Left lung (tissue), 10 donors: ENCODE data around the gene GGNBP2. TPM values are rescaled to one million over a fixed set of nuclear protein-coding genes. Genes with fewer than 3 reads are reported as not detected.

ENCODE experiments used
- ATAC-seq: fragments of 200-7000 bp; cut with Tn5 transposase; one replicate; pipeline ENCODE4 v1.9.1; 2020; ENCODE audit warnings: moderate library complexity
- DNase-seq, 4 donors: peaks; one replicate each; pipeline ENCODE4 v3.0.0-alpha.2; 2013 to 2020
- H3K27ac ChIP-seq, 2 donors: fragments of 200-600 bp; sonication (generic) in 1 of 2; one replicate each; pipeline versions ENCODE4 v1.5.0 to v1.8.0; 2020 to 2021
- H3K27me3 ChIP-seq, 2 donors: fragments of 200-600 bp; sonication (generic) in 1 of 2; one replicate each; pipeline versions ENCODE4 v1.5.0 to v1.8.0; 2020 to 2021
- H3K36me3 ChIP-seq, 2 donors: fragments of 200-600 bp; sonication (generic) in 1 of 2; one replicate each; pipeline versions ENCODE4 v1.5.0 to v1.8.0; 2020 to 2021
- H3K4me1 ChIP-seq, 2 donors: fragments of 200-600 bp; one replicate each; pipeline ENCODE4 v1.8.0; 2021
- H3K4me3 ChIP-seq, 2 donors: fragments of 200-600 bp; sonication (generic) in 1 of 2; one replicate each; pipeline versions ENCODE4 v1.5.0 to v1.8.0; 2020 to 2021; ENCODE audit warnings: mild to moderate bottlenecking in 1 of 2
- H3K9me3 ChIP-seq, 2 donors: fragments of 200-600 bp; sonication (generic) in 1 of 2; one replicate each; pipeline versions ENCODE4 v1.5.0 to v1.8.0; 2020 to 2021
- intact Hi-C, 2 donors: fragments of 100-400 bp; cut with DNase I; formaldehyde crosslinking; loops; one replicate each; pipeline versions ENCODE4 v1.11.2 to v1.14.2; 2022
- polyA plus RNA-seq, 6 donors: library from polyadenylated mRNA; unstranded; fragments of 120-200 nt; gene quantifications; one replicate each; pipeline ENCODE4 v1.2.1, GENCODE V29; 2013; ENCODE audit not compliant: insufficient read length in 6 of 6
- total RNA-seq, 2 donors: library from RNA; stranded (reverse); fragmentation: NEBNext Ultra II Directional; extraction: Animal tissue kit (Norgen Biotek cat#: 25700); gene quantifications; one replicate each; pipeline ENCODE4 v1.2.1, GENCODE V29; 2021
- TF ChIP-seq, protein P1 (sequence below), 2 donors: fragments of 200-600 bp; sonication (generic) in 1 of 2; IDR thresholded peaks; one replicate each; pipeline versions ENCODE4 v1.5.0 to v1.8.0; 2021; ENCODE audit warnings: antibody characterized with exemption in 2 of 2
- donor health status: DM: no; HTN: yes; CAD: no.
- donor health status: DM: no; HTN: no; CAD: no.

GGNBP2 gene
- total and polyA plus RNA-seq, 8 donors: 64.7 to 106 (median 94.0) TPM

DNA sequence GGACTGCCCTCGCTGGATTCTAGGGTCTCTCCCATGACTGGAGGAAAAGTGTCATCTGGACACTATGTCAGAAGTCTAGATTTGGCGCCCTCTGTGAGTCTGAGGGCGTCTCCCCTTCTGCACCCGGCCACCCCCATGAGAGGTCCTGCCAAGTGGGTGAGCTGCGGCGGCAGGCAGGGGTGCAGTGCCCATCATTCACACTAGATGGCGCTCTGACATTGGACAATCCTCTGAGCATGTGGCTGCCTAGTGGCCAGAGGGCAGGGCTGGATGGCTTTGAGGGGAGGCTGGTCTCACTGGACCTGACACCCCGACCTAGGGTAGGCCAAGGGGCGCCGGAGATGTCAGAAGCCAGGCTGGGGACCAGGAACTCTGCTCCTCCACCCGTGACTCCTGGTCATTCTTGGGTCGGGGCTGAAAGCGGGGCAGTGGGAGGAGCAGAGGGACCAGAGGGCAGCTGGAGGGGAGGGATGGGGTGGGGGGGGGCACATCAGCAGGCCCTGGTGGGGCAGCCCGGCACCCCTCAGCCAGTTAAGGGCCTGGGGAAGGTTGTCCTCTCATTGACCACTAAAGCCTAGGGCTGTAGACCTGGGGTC is 84.6 kb downstream of the GGNBP2 start:
- intact Hi-C loops: loop anchor here in 1 of 2 donors (5.0 kb wide), 1 partner anchor 418 kb away; no protein-coding TSS in a partner anchor
- H3K4me3 ChIP-seq: no peak overlapping the region
- ATAC-seq (peak; percentile 96), DNase-seq (peak; percentile 53 to 87 (median 70))
- H3K27ac ChIP-seq: no peak overlapping the region
- peaks cover 2 to 22% of the 10 kb centered on the region in 2 donors for H3K27me3 ChIP-seq
- TF ChIP-seq, protein P1, sequence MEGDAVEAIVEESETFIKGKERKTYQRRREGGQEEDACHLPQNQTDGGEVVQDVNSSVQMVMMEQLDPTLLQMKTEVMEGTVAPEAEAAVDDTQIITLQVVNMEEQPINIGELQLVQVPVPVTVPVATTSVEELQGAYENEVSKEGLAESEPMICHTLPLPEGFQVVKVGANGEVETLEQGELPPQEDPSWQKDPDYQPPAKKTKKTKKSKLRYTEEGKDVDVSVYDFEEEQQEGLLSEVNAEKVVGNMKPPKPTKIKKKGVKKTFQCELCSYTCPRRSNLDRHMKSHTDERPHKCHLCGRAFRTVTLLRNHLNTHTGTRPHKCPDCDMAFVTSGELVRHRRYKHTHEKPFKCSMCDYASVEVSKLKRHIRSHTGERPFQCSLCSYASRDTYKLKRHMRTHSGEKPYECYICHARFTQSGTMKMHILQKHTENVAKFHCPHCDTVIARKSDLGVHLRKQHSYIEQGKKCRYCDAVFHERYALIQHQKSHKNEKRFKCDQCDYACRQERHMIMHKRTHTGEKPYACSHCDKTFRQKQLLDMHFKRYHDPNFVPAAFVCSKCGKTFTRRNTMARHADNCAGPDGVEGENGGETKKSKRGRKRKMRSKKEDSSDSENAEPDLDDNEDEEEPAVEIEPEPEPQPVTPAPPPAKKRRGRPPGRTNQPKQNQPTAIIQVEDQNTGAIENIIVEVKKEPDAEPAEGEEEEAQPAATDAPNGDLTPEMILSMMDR (IDR thresholded peaks at IDR 0.05): peak; percentile 97 to 98
- no peaks in the 10 kb centered on the region for H3K36me3 ChIP-seq
- no peaks in the 10 kb centered on the region for H3K4me1 ChIP-seq
- no peaks in the 10 kb centered on the region for H3K9me3 ChIP-seq

DNA sequence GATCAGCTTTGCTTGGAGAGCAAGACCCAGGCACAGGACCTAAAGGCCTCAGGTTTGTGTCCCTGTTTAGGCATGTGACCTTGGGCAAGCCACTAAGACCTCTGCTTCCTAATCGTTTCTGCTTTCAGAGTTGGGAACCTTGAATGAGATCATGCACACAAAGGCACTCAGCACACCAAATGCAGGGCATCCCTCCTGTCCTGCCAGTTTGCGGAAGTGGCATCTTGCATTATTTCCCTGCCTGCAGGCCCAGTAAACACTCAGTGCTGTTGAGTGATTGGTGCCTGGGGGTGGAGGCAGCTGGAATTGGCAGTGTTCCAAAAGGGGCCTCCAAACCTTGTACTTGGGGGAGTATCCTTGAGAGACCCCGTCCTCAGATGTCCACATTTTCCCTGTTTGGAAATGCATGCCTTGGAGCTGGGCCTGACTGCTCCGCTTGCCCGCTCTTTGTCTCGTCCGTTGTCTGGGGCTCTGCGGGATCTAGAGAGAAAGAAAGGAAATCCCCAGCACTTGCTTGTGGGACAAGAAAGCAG is 85.3 kb downstream of the GGNBP2 start:
- no peak overlapping the region for H3K27ac ChIP-seq
- H3K9me3 ChIP-seq: no peaks in the 10 kb centered on the region
- H3K27me3 ChIP-seq: peaks cover 7 to 22% of the 10 kb centered on the region in 2 donors
- intact Hi-C loops: loop anchor here in 1 of 2 donors (5.0 kb wide), 1 partner anchor 417 kb away; no protein-coding TSS in a partner anchor
- DNase-seq: no peak
- TF ChIP-seq, protein P1 (IDR thresholded peaks at IDR 0.05): no peak
- H3K4me3 ChIP-seq: no peak overlapping the region
- H3K36me3 ChIP-seq: no peaks in the 10 kb centered on the region
- no peak for ATAC-seq
- no peaks in the 10 kb centered on the region for H3K4me1 ChIP-seq

DNA sequence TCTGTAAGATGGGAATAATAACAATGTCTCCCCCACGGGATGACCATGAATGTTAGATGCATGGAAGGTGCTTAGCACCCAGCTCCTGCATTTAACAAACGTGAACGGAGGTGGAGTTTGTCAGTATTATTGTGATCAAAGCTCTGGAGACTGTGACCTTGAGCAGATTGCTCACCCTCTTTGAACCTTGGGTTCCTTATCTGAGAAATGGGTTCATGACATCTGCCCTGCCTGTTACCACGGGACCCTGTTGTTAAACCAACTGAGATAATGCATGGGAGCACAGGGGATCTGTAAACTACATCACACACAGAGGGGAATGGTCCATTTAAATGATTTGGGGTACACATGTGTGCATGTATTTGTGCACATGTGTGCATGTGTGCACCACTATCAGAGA is 86.3 kb downstream of the GGNBP2 start:
- TF ChIP-seq, protein P1 (IDR thresholded peaks at IDR 0.05): no peak
- H3K9me3 ChIP-seq: no peaks in the 10 kb centered on the region
- H3K27ac ChIP-seq: no peak overlapping the region
- DNase-seq (no peak), ATAC-seq (no peak)
- H3K4me1 ChIP-seq: no peaks in the 10 kb centered on the region
- peaks cover 7 to 31% of the 10 kb centered on the region in 2 donors for H3K27me3 ChIP-seq
- intact Hi-C loops: no loop called here
- no peaks in the 10 kb centered on the region for H3K36me3 ChIP-seq
- no peak overlapping the region for H3K4me3 ChIP-seq

DNA sequence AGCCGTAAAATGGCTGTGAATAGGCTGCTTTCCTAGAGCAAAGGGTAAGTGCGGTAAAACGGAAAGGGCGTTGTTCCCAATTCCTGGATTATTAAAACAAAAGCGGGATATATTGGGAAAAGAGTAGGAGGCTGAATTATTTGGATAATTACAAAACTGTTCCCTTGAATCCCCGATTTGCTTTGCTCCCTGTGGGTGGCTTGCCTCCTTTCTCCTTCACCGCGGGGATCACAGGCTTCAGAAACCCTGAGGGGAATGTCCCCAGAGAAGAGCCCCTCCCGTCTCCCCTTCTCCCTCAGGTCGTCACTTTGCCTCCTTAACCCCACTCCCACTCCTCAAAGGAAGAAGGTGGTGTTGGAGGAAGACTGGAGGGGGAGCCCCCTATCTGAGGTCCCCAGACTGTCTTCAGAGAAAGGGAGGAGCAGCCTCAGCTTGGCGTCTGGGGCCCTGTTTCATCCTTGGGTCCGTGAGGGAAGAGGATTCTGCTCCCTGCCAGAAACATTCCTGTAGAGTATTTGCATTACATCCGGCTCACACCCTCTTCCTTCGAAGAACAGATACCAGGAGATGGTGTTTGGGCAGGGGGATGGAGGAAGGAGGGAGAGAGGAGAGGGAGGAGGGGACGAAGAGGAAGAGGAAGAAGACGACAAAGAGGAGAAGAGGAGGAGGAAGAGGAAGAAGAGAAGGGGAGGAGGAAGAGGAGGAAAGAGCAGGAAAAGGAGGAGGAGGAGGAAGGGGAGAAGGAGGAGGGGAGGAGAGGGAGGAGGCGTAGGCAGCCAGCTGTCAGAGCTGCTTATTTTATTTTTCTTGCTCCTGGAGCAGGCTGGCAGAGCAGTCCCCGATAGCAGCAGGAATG is 88.4 kb downstream of the GGNBP2 start:
- Histone ChIP-seq H3K27me3 (peaks cover 7 to 51% of the 10 kb centered on the region in 2 donors), H3K4me3 (no peak overlapping the region), H3K4me1 (no peaks in the 10 kb centered on the region), H3K27ac (no peak overlapping the region), H3K36me3 (no peaks in the 10 kb centered on the region), H3K9me3 (no peaks in the 10 kb centered on the region)
- no peak for DNase-seq
- intact Hi-C loops: no loop called here
- TF ChIP-seq, protein P1 (IDR thresholded peaks at IDR 0.05): no peak
- ATAC-seq: no peak

Other genes starting within 250 kb of the GGNBP2 start
- gene TBC1D3G, start 221.0 kb upstream of the GGNBP2 start, total RNA-seq: not detected
- not detected for gene TBC1D3G, start 221.0 kb upstream of the GGNBP2 start, polyA plus RNA-seq
- not detected for gene TBC1D3H, start 156.5 kb upstream of the GGNBP2 start, total RNA-seq
- 10 to 100 TPM in 1 of 6 donors, not detected in 5; 14.3 TPM for gene TBC1D3H, start 156.5 kb upstream of the GGNBP2 start, polyA plus RNA-seq
- 10 to 100 TPM; 24.7 to 25.7 TPM for gene ZNHIT3, start 58.2 kb upstream of the GGNBP2 start, total RNA-seq
- gene ZNHIT3, start 58.2 kb upstream of the GGNBP2 start, polyA plus RNA-seq: 10 to 100 TPM; 52.5 to 65.1 (median 58.8) TPM
- 10 to 100 TPM; 51.0 to 80.8 TPM for gene MYO19, start 10.1 kb upstream of the GGNBP2 start, total RNA-seq
- gene MYO19, start 10.1 kb upstream of the GGNBP2 start, polyA plus RNA-seq: 10 to 100 TPM; 45.7 to 56.1 (median 50.2) TPM
- 10 to 100 TPM in 1 of 2 donors, 1 to 10 TPM in 1; 6.8 to 20.1 TPM for gene PIGW, start 9.9 kb upstream of the GGNBP2 start, total RNA-seq
- 10 to 100 TPM in 1 of 6 donors, 1 to 10 TPM in 5; 5.9 to 11.0 (median 8.9) TPM for gene PIGW, start 9.9 kb upstream of the GGNBP2 start, polyA plus RNA-seq
- 10 to 100 TPM in 1 of 2 donors, 1 to 10 TPM in 1; 9.3 to 12.7 TPM for gene DHRS11, start 47.0 kb downstream of the GGNBP2 start, total RNA-seq
- 10 to 100 TPM; 10.2 to 13.7 (median 12.9) TPM for gene DHRS11, start 47.0 kb downstream of the GGNBP2 start, polyA plus RNA-seq
- 1 to 10 TPM; 5.2 to 6.4 TPM for gene MRM1, start 56.7 kb downstream of the GGNBP2 start, total RNA-seq
- gene MRM1, start 56.7 kb downstream of the GGNBP2 start, polyA plus RNA-seq: 1 to 10 TPM; 3.1 to 5.2 (median 4.4) TPM